Panc1 (cell line): ENCODE measurements around the gene NTNG1. TPM values are rescaled to one million over a fixed set of nuclear protein-coding genes. Genes with fewer than 3 reads are reported as not detected.

ENCODE experiments used
- ATAC-seq: fragments of 200-7000 bp; cut with Tn5 transposase; 2 replicates; pipeline ENCODE4 v1.9.1; 2020; ENCODE audit warnings: mild to moderate bottlenecking, moderate library complexity
- BruUV-seq: library from RNA; stranded (reverse); fragments of 400-500 nt; replicated peaks from 2 replicates; lab custom pipeline; 2021; lab: Mats Ljungman, UMichigan
- CTCF ChIA-PET: fragments of 300-600 bp; sonication (Branson Sonifier 250); formaldehyde crosslinking; loops from one replicate; lab custom pipeline; 2022; ENCODE audit warnings: antibody characterized with exemption; lab: Charles Lee
- POLR2A ChIA-PET: fragments of 300-600 bp; sonication (Branson Sonifier 250); formaldehyde crosslinking; loops from one replicate; lab custom pipeline; 2022; ENCODE audit warnings: antibody characterized with exemption; lab: Charles Lee
- DNase-seq: peaks from one replicate; pipeline ENCODE4 v3.0.0-alpha.2; 2010; ENCODE audit warnings: low read depth, low spot score
- H3K27ac ChIP-seq: 2 replicates; pipeline ENCODE4 v1.5.1; 2011; ENCODE audit warnings: mild to moderate bottlenecking, low read length, inconsistent platforms
- H3K27me3 ChIP-seq: fragments of 200-500 bp; sonication (Bioruptor generic); 2 replicates; pipeline ENCODE4 v1.6.0; 2014; ENCODE audit warnings: low read length, inconsistent platforms; ENCODE audit not compliant: control insufficient read depth, insufficient read depth
- H3K36me3 ChIP-seq: fragments of 200-500 bp; sonication (Bioruptor generic); 2 replicates; pipeline ENCODE4 v1.5.1; 2014; ENCODE audit warnings: inconsistent platforms, mild to moderate bottlenecking, low read length, moderate library complexity; ENCODE audit not compliant: control insufficient read depth, insufficient read depth
- H3K4me1 ChIP-seq: 2 replicates; pipeline ENCODE4 v1.5.1; 2011; ENCODE audit warnings: inconsistent platforms, mild to moderate bottlenecking, low read length, moderate library complexity; ENCODE audit not compliant: control insufficient read depth, insufficient read depth
- H3K4me3 ChIP-seq, 2 experiments: 2 replicates each; pipeline ENCODE4 v1.5.1; 2011 to 2012; ENCODE audit warnings: low read depth in 2 of 2, low read length in 2 of 2, mild to moderate bottlenecking in 2 of 2, inconsistent platforms in 1 of 2, moderate library complexity in 1 of 2
- H3K9me3 ChIP-seq: fragments of 200-500 bp; sonication (Bioruptor generic); 2 replicates; pipeline ENCODE4 v1.5.1; 2014; ENCODE audit warnings: low read depth, mild to moderate bottlenecking, inconsistent platforms, low read length, moderate library complexity; ENCODE audit not compliant: control insufficient read depth, insufficient read depth
- CTCF ChIP-seq: fragments of 450-650 bp; IDR thresholded peaks from 2 replicates; pipeline ENCODE4 v1.5.1; 2017; ENCODE audit warnings: mild to moderate bottlenecking
- POLR2AphosphoS5 ChIP-seq: IDR thresholded peaks from 2 replicates; pipeline ENCODE4 v1.6.1; 2012; ENCODE audit warnings: mild to moderate bottlenecking, low read depth, low read length, moderate library complexity
- REST ChIP-seq, 2 experiments: IDR thresholded peaks; 2 replicates each; pipeline ENCODE4 v1.6.1; 2011 to 2012; ENCODE audit warnings: low read depth in 2 of 2, control low read depth in 1 of 2, low read length in 1 of 2, mild to moderate bottlenecking in 1 of 2, moderate library complexity in 1 of 2; ENCODE audit not compliant: insufficient read depth in 1 of 2
- SIN3A ChIP-seq: IDR thresholded peaks from 2 replicates; pipeline ENCODE4 v1.6.1; 2012; ENCODE audit warnings: low read depth, mild to moderate bottlenecking, low read length, moderate library complexity, borderline replicate concordance; ENCODE audit not compliant: insufficient read depth
- TCF7L2 ChIP-seq: IDR thresholded peaks from 2 replicates; pipeline ENCODE4 v1.6.1; 2011; ENCODE audit warnings: mild to moderate bottlenecking, low read depth, low read length, inconsistent platforms
- in situ Hi-C: cut with HindIII; loops from 2 replicates; pipeline ENCODE4 v1.10.0; 2016; ENCODE audit warnings: low sequenced_read_pairs, low pct_unique_long_range_greater_than_20kb
- intact Hi-C: fragments of 100-400 bp; cut with micrococcal nuclease; formaldehyde crosslinking; loops from one replicate; pipeline ENCODE4 v1.10.0; 2022; ENCODE audit not compliant: unreplicated experiment
- total RNA-seq: library from RNA; stranded (reverse); gene quantifications from one replicate; pipeline ENCODE4 v1.2.1, GENCODE V29; 2021; ENCODE audit not compliant: unreplicated experiment

Gene NTNG1
- total RNA-seq, 1 experiment from 2014 or later: 0.13 TPM

- CTCF ChIA-PET: no interaction called here
- no peak for ATAC-seq
- intact Hi-C loops: no loop called here
These were observed 153.2 kb downstream of the NTNG1 start for GRCh38 chr1:107293901-107294613.

GRCh38 chr1:107294686-107295085 lies 153.8 kb downstream of the NTNG1 start:
- DNase-seq (no peak), ATAC-seq (no peak)
- Histone ChIP-seq H3K27ac (no peak overlapping the region), H3K9me3 (no peaks in the 10 kb centered on the region), H3K4me1 (no peaks in the 10 kb centered on the region), H3K4me3 (no peak overlapping the region), H3K36me3 (no peaks in the 10 kb centered on the region), H3K27me3 (no peaks in the 10 kb centered on the region)
- ChIA-PET POLR2A (no interaction called here), CTCF (no interaction called here)
- no peak for TF ChIP-seq CTCF
- TF ChIP-seq POLR2AphosphoS5: no peak
- no peak for TF ChIP-seq REST (IDR thresholded peaks at IDR 0.05; ENCODE audit: insufficient read depth in 1 of 2, low read depth in 2 of 2, low read length in 1 of 2)
- TF ChIP-seq TCF7L2: no peak
- TF ChIP-seq SIN3A: no peak
- in situ Hi-C loops: no loop called here
- BruUV-seq: no TSS peak
- intact Hi-C loops: no loop called here

More at GRCh38 chr1:107293901-107294613, 153.2 kb downstream of the NTNG1 start:
- POLR2A ChIA-PET: no interaction called here
- TF ChIP-seq TCF7L2 (no peak), REST (IDR thresholded peaks at IDR 0.05; ENCODE audit: insufficient read depth in 1 of 2, low read depth in 2 of 2, low read length in 1 of 2) (no peak), SIN3A (no peak), CTCF (no peak)
- Histone ChIP-seq H3K36me3 (no peaks in the 10 kb centered on the region), H3K27me3 (no peaks in the 10 kb centered on the region), H3K9me3 (no peaks in the 10 kb centered on the region), H3K4me1 (no peaks in the 10 kb centered on the region), H3K27ac (no peak overlapping the region), H3K4me3 (no peak overlapping the region)
- no TSS peak for BruUV-seq
- in situ Hi-C loops: no loop called here
- no peak for DNase-seq
